DND-41 (cell line): Measurements from ENCODE around the gene DDC.

ENCODE experiments used
- CTCF ChIP-seq: IDR thresholded peaks from 2 replicates; pipeline ENCODE4 v1.5.1; 2012; ENCODE audit warnings: borderline replicate concordance, low read length, moderate library complexity, mild to moderate bottlenecking; ENCODE audit not compliant: poor library complexity, severe bottlenecking; ENCODE audit errors: extremely low read depth
- EZH2 ChIP-seq: IDR thresholded peaks from 3 replicates; pipeline ENCODE4 v1.6.1; 2012; ENCODE audit warnings: borderline replicate concordance, low read depth, mild to moderate bottlenecking, moderate library complexity, low read length, inconsistent platforms; ENCODE audit not compliant: severe bottlenecking

- TF ChIP-seq CTCF, result no peak
- no peak for TF ChIP-seq EZH2
Observed at GRCh38 chr7:50589364-50589763, 24.2 kb upstream of the DDC start.
